SU-DHL-6 (cell line): ENCODE data around the gene RIPOR2.

ENCODE experiments used
- CTCF ChIP-seq: fragments of 200-600 bp; sonication (generic); IDR thresholded peaks from one replicate; pipeline ENCODE4 v1.5.1; 2017; ENCODE audit warnings: antibody characterized with exemption, mild to moderate bottlenecking, low read length, moderate library complexity; ENCODE audit not compliant: insufficient read depth, poor library complexity, severe bottlenecking
- EZH2phosphoT487 ChIP-seq: fragments of 200-600 bp; sonication (generic), shearing (Covaris generic); conservative IDR thresholded peaks from 2 replicates; pipeline ENCODE4 v1.6.1; 2018; ENCODE audit warnings: mild to moderate bottlenecking, antibody characterized with exemption, low read length, moderate library complexity, mixed read lengths

DNA sequence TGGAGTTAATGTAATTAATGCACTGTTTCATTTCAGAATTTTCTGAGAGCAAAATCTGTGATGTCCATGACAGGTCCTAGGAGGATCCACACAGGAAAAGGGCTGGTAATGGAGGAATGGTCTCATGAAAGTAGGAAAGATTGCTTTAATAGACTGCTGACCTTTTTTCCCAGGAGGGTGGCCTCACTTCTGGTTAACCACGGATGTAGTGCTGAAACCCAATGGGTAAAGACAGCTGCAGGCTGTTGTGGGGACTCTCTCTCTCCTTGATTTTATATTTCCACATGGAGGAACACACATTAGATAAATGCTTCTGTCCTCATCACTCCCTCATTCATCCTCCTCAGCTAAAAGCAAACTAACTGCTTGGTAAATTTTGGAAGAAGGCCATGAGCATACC is 23.6 kb upstream of the RIPOR2 start:
- no peak for TF ChIP-seq CTCF
- no peak for TF ChIP-seq EZH2phosphoT487
